ENCODE measurements around the gene ZNF500. TPM values are rescaled to one million over a fixed set of nuclear protein-coding genes. Genes with fewer than 3 reads are reported as not detected.

The ZNF500 gene
- total RNA-seq, 4 donors from 2014 or later: 11.8 to 20.6 (median 17.6) TPM

DNA sequence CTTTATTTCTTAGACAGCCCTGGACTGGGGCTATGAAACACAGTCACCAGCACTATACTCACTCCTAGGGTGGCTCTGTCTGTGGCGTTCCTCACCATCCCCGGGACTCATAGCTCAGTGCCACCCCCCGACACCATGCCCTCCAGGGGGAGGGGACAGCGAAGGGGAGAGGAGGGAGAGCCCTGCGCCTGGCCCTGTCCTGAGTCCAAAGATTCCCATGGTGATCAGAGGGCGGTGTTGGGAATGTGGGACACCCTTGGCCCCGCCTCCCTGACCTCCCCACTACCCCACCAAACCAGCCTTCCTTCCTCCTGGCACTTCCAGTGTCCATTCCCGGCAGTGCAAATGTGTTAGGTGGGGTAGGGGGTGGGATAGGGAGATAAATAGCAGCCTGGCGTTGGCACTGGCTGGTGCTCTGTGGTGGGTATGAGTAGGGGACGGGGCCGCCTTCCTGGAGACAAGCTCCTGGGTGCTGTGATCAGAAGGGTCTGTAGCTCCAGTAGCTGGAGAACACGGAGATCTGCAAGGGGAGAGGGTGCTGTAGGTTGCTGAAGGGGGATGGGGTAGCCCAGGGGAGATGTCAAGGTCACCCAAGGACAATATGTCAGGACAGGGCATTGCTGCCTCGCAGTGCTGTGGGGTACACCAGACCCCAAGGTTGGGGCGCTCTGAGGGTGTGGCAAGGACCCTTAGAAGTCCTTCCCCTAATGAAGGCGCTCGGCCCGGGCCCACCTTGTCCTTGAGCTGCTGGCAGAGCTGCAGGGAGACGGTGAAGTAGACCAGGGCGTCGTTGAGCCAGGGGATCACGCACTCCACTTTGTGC lies 30.2 kb upstream of the ZNF500 start:
- H3K27me3 ChIP-seq: no peaks in the 10 kb centered on the region
- no peak for TF ChIP-seq CTCF (IDR thresholded peaks at IDR 0.05)
- TF ChIP-seq POLR2A (IDR thresholded peaks at IDR 0.05): no peak
- H3K4me1 ChIP-seq: peaks cover 8% of the 10 kb centered on the region in 2 donors
- no peaks in the 10 kb centered on the region for H3K36me3 ChIP-seq
- intact Hi-C loops (cut with DNase I): no loop called here
- 87 to 88% methylated on average over 16 to 20 of the region's 21 CpGs for WGBS, 2 donors
- H3K9me3 ChIP-seq: no peaks in the 10 kb centered on the region
- no peak overlapping the region for H3K4me3 ChIP-seq (replicated peaks in 1 of 3)
- H3K27ac ChIP-seq: no peak overlapping the region
- no peak for DNase-seq

- TF ChIP-seq POLR2A (IDR thresholded peaks at IDR 0.05) (no peak), CTCF (IDR thresholded peaks at IDR 0.05) (no peak)
- H3K4me1 ChIP-seq: no peaks in the 10 kb centered on the region
- no peaks in the 10 kb centered on the region for H3K9me3 ChIP-seq
- no peak overlapping the region for H3K27ac ChIP-seq
- 90 to 91% methylated on average over 21 to 27 of the region's 30 CpGs for WGBS, 2 donors
- no peak for DNase-seq
- intact Hi-C loops (cut with DNase I): no loop called here
- no peaks in the 10 kb centered on the region for H3K36me3 ChIP-seq
- H3K4me3 ChIP-seq (replicated peaks in 1 of 3): no peak overlapping the region
- no peaks in the 10 kb centered on the region for H3K27me3 ChIP-seq
These were observed 29.0 kb upstream of the ZNF500 start for GRCh38 chr16:4795828-4796572.

DNA sequence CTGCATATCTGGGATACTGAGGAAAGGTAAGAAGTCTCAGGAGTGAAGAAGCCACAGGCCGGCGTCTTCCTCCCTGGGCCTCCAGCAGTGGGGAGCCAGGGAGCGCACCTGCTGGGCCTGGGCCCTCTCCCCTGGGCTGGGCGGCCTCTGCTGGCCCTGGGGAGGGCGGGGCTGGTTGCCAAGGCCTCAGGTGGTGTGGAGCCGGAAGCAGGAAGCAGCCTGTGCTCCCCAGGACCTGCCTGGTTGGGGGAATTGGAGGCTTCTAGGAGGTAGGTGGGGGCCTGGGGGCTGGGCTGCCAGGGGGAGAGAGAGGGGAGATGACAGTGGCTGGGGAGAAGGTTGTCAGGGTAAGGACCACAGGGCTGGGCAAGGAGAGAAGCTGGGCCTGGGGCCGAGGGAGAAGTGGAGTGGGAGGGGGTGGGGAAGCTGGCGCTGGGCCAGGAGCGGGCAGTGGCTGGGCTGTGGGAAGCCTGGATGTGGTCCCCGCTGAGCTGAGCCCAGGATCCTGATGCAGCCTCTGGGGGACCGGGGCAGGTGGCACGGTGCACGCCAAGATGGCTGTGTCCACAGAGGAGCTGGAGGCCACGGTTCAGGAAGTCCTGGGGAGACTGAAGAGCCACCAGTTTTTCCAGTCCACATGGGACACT lies 28.3 kb upstream of the ZNF500 start, which contains the start of gene SMIM22:
Gene SMIM22 (plus strand): TSS at position 189 of the 647 bp plus-strand sequence. CDS start 366 bp downstream, at position 555.
- Histone ChIP-seq H3K27ac (no peak within 1 kb of the TSS), H3K4me3 (replicated peaks in 1 of 3) (no peak within 1 kb of the TSS), H3K4me1 (no peaks in the 10 kb centered on the region), H3K36me3 (no peaks in the 10 kb centered on the region), H3K27me3 (no peaks in the 10 kb centered on the region), H3K9me3 (no peaks in the 10 kb centered on the region)
- 39 to 70% methylated on average over 6 of the region's 14 CpGs for WGBS, 2 donors
- DNase-seq: no peak
- intact Hi-C loops (cut with DNase I): no loop called here
- no peak for TF ChIP-seq CTCF (IDR thresholded peaks at IDR 0.05)
- TF ChIP-seq POLR2A (IDR thresholded peaks at IDR 0.05): no peak

GRCh38 chr16:4792951-4793513 lies 26.1 kb upstream of the ZNF500 start:
- intact Hi-C loops (cut with DNase I): no loop called here
- WGBS, 2 donors: 76 to 80% methylated on average over 13 of the region's 13 CpGs
- Histone ChIP-seq H3K9me3 (no peaks in the 10 kb centered on the region), H3K27ac (no peak overlapping the region), H3K4me1 (no peaks in the 10 kb centered on the region), H3K4me3 (replicated peaks in 1 of 3) (no peak overlapping the region), H3K36me3 (no peaks in the 10 kb centered on the region), H3K27me3 (no peaks in the 10 kb centered on the region)
- no peak for DNase-seq
- TF ChIP-seq CTCF (IDR thresholded peaks at IDR 0.05) (no peak), POLR2A (IDR thresholded peaks at IDR 0.05) (no peak)
